GM12801 (cell line): ENCODE measurements around the gene RNF213.

Experiments
- TF ChIP-seq, protein P1 (sequence below): IDR thresholded peaks from one replicate; pipeline ENCODE4 v1.5.1; 2011; ENCODE audit warnings: control low read depth; ENCODE audit not compliant: insufficient read length; ENCODE audit errors: extremely low read depth

RNF213 gene

DNA sequence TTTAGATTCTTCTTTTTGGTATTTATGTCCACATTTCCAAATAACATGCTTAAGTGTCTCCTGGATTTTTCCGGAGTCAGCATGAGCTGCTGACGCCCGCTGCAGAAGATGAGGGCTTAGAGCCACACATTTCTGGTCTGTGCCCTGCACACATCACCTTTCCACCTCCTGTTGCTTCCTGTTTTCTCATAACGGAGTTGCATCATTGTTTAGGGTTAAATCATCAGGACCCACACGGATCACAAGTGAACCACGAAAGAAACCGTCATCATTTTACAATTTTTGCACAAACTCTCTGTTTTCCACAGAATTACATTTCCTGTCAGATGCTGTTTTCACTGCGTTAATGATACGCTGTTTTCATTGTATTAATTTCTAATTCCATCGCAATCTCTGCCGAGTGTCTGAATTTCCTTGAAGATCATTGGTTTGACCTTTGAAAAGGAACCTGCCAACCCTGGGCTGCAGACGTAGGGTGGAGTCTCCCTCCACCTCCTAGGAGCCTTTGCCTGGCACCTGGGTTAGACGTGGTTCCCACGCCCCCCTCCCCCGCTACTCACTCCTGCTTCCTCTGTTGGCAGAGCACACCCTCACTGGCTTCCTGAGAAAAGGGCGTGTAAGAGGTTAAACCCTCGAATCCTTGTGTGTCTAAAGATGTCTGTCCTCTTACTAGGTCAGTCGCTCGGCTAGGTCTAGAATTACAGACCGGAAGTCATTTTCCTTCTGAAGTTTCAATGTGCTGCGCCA lies 68.2 kb downstream of the RNF213 start:
- TF ChIP-seq, protein P1, sequence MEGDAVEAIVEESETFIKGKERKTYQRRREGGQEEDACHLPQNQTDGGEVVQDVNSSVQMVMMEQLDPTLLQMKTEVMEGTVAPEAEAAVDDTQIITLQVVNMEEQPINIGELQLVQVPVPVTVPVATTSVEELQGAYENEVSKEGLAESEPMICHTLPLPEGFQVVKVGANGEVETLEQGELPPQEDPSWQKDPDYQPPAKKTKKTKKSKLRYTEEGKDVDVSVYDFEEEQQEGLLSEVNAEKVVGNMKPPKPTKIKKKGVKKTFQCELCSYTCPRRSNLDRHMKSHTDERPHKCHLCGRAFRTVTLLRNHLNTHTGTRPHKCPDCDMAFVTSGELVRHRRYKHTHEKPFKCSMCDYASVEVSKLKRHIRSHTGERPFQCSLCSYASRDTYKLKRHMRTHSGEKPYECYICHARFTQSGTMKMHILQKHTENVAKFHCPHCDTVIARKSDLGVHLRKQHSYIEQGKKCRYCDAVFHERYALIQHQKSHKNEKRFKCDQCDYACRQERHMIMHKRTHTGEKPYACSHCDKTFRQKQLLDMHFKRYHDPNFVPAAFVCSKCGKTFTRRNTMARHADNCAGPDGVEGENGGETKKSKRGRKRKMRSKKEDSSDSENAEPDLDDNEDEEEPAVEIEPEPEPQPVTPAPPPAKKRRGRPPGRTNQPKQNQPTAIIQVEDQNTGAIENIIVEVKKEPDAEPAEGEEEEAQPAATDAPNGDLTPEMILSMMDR = no peak

DNA sequence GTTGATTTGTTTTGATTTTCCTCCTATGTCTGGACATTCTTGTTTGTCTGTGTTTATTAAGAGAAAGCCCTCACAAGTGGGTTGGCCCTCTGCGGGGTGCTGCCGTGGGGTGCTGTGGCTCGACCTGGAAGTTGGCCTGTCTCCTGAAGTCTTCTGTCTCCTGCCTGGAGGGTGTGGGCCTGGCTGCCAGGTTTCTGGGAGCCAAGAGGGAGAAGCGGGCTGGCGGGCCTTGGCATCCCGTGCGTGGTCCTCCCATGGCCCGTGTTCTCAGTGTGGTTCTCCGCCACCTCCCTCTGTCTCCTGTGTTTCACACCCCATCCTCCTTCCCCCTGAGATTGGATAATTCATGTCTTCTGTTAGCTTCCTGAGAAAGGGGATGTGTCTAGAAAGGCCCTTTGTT lies 69.6 kb downstream of the RNF213 start:
- TF ChIP-seq, protein P1 = no peak

DNA sequence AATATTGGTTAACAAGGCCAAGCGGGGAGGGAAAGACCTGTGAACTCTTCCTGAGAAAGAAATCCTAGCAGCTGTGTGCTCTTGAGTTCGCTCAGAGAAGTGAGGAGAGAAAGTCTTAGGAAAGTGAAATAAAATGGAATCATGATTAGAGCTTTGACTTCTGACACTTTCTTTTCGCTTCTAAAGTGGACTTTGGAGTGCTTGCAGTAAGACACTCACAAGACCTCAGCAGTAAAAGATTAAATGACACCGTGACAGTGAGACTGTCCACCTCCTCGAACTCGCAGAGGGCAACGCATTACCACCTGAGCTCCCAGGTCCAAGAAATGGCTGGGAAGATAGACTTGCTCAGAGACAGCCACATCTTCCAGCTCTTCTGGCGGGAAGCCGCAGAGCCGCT lies 71.2 kb downstream of the RNF213 start:
- TF ChIP-seq, protein P1 = no peak

DNA sequence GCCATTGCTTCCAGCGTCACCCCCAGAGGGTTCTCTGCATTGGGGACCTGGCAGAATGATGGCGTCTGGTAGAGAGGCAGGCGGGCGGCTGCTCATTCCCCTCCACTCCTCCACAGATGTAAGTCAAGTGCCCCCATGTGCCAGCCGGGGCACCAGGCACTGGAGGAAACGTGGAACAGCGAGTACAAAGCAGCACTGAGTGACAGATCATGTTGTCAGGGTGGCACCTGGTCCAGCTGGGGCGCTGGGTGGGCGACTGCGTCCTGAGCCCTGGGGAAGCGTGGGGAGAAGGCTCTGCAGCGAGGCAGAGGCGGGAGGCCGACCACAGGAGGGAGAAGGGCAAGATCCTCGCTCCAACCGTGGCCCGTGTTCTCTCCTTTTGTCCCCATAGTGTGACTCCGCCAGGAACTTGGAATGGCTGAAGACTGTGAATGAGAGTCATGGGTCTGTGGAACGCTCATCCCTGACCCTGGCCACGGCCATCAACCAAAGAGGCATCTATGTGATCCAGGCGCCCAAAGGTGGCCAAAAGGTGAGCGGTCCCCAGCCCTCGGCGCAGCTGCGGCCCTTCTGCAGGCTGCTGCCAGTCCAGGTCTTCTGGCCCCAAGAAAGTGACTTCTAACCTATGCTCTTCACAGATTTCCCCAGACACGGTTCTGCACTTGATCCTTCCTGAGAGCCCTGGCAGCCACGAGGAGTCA lies 76.7 kb downstream of the RNF213 start:
- TF ChIP-seq, protein P1 = no peak

DNA sequence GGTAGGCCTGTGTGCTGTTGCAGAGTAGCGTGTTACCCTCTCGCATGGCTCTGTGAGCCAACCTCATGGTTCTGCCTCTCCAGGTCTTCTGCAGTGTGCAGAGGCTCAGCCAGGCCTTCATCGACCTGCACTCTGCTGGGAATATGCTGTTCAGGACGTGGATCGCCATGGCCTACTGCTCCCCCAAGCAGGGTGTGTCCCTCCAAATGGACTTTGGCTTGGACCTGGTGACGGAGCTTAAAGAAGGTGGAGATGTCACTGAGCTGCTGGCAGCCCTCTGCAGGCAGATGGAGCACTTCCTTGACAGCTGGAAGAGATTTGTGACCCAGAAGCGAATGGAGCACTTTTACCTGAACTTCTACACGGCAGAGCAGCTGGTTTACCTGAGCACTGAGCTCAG lies 78.5 kb downstream of the RNF213 start:
- TF ChIP-seq, protein P1 = no peak

DNA sequence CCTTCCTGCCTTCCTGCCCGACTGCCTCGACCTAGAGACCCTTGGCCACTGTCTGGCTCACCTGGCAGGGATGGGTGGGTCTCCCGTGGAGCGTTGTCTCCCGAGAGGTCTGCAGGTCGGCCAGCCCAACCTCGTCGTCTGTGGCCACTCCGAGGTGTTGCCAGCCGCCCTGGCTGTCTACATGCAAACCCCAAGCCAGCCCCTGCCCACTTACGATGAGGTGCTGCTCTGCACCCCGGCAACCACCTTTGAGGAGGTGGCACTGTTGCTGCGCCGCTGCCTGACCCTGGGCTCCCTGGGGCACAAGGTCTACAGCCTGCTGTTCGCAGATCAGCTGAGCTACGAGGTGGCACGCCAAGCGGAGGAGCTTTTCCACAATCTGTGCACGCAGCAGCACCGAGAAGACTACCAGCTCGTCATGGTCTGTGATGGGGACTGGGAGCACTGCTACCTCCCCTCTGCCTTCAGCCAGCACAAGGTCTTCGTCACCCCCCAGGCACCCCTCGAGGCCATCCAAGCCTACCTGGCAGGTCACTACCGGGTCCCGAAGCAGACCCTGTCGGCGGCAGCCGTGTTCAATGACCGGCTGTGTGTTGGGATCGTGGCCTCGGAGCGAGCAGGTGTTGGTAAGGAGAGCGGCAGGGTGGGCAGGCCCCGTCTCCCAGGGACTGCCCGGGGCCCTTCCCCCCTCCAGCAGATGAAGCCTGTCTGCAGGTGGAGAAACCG lies 79.2 kb downstream of the RNF213 start:
- TF ChIP-seq, protein P1 = no peak

DNA sequence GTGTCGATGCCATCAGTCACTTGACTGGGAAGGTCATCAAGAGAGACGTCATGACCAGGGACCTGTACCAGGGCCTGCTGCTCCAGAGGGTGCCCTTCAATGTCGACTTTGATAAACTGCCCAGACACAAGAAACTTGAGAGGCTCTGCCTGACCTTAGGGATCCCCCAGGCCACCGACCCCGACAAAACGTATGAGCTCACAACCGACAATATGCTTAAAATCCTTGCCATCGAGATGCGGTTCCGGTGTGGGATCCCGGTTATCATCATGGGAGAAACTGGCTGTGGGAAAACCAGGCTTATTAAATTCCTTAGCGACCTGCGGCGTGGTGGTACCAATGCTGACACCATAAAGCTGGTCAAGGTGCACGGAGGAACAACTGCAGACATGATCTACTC lies 84.7 kb downstream of the RNF213 start:
- TF ChIP-seq, protein P1 = no peak
